GM12873 (cell line): ENCODE data around the gene SAPCD1.

Experiments
- CTCF ChIP-seq: IDR thresholded peaks from 2 replicates; pipeline ENCODE4 v1.5.1; 2012; ENCODE audit warnings: low read depth, mild to moderate bottlenecking, moderate library complexity, low read length, control low read depth; ENCODE audit not compliant: insufficient read depth; ENCODE audit errors: missing control alignments

SAPCD1 gene

GRCh38 chr6:31719001-31719400 is 43.5 kb upstream of the SAPCD1 start:
- TF ChIP-seq CTCF, result no peak

GRCh38 chr6:31720196-31720770 is 42.2 kb upstream of the SAPCD1 start:
- TF ChIP-seq CTCF, result no peak

GRCh38 chr6:31721351-31722020 is 41.0 kb upstream of the SAPCD1 start, which contains the start of gene LY6G6C:
TSS of gene LY6G6C (minus strand) at chr6:31721746. CDS start at chr6:31721679, 67 bp downstream.
- no peak for TF ChIP-seq CTCF

GRCh38 chr6:31722173-31722572 is 40.3 kb upstream of the SAPCD1 start:
- no peak for TF ChIP-seq CTCF

GRCh38 chr6:31723245-31723979 is 39.0 kb upstream of the SAPCD1 start, which contains the start of gene MPIG6B:
TSS of gene MPIG6B (plus strand) at chr6:31723373. CDS start at chr6:31723384, 11 bp downstream.
- TF ChIP-seq CTCF, result no peak

GRCh38 chr6:31723980-31724691 is 38.3 kb upstream of the SAPCD1 start:
- TF ChIP-seq CTCF, result no peak
